ENCODE measurements around the gene CFAP46. TPM values are rescaled to one million over a fixed set of nuclear protein-coding genes. Genes with fewer than 3 reads are reported as not detected.

The CFAP46 gene
- total RNA-seq, 6 experiments from 2014 or later = 0.31 to 1.4 (median 0.32) TPM; not detected in 1

DNA sequence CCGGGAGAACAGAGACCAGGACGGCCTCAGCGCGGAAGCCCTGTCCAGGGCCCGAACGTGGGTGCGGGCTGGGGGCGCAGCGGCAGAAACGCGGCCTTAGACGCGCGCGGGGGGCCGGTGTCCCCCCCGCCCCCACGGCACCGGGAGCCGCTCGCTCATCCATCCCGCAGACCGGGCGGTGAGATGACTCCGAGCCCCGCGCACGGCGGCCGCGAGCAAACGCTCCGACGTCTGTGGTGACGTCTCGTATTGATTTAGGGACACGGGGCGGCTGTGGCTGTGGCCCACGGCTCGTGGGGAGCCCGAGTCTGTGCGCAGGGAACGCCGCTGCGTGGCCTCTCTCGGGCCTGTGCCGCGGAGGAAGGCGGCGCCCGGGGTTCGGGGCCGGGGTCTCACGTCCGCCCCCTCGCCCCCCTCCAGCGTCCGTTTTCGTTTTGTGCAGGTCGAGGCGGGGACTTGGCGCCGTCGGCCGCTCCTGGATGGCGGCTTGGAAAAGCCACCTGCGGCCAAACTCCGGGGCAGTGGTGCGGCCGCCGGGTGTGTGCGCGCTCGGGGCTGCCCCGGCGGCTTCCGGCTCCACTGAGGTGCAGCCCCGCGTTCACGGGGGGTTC is 155.4 kb downstream of the CFAP46 start:
- no peak overlapping the region for H3K27ac Mint-ChIP-seq
- peaks cover 6% of the 10 kb centered on the region for H3K9me3 Mint-ChIP-seq
- TF ChIP-seq, protein P1, sequence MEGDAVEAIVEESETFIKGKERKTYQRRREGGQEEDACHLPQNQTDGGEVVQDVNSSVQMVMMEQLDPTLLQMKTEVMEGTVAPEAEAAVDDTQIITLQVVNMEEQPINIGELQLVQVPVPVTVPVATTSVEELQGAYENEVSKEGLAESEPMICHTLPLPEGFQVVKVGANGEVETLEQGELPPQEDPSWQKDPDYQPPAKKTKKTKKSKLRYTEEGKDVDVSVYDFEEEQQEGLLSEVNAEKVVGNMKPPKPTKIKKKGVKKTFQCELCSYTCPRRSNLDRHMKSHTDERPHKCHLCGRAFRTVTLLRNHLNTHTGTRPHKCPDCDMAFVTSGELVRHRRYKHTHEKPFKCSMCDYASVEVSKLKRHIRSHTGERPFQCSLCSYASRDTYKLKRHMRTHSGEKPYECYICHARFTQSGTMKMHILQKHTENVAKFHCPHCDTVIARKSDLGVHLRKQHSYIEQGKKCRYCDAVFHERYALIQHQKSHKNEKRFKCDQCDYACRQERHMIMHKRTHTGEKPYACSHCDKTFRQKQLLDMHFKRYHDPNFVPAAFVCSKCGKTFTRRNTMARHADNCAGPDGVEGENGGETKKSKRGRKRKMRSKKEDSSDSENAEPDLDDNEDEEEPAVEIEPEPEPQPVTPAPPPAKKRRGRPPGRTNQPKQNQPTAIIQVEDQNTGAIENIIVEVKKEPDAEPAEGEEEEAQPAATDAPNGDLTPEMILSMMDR (IDR thresholded peaks at IDR 0.05) = no peak
- H3K27me3 Mint-ChIP-seq (ENCODE audit: insufficient read depth) = peaks cover 20% of the 10 kb centered on the region
- H3K36me3 Mint-ChIP-seq (ENCODE audit: low read depth) = peaks cover 13% of the 10 kb centered on the region
- H3K4me3 Mint-ChIP-seq = no peak overlapping the region
- DNase-seq = no peak
- no peaks in the 10 kb centered on the region for H3K4me1 Mint-ChIP-seq (ENCODE audit: low read depth)

DNA sequence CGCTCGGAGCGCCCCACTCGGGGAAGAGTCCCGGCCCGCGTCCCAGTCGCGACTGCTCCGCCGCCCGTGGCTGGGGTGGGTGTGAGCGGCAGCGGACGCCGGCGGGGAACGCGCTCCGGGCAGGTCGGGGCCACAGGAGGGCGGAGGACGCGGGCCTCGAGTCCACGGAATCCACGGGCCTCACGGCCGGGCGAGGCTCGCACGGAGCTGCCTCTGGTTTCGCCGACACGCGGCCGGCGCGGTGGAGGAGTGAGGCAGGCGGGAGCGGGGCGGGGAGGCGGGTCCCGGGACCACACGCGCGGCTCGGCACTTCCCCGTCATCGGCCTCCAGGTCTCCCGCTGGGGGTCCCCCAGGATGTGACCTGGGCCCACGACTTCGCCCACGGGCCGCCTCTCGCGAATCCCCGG is 155.9 kb downstream of the CFAP46 start:
- no peak overlapping the region for H3K4me3 Mint-ChIP-seq
- H3K4me1 Mint-ChIP-seq (ENCODE audit: low read depth) = no peaks in the 10 kb centered on the region
- peaks cover 17% of the 10 kb centered on the region for H3K36me3 Mint-ChIP-seq (ENCODE audit: low read depth)
- no peak overlapping the region for H3K27ac Mint-ChIP-seq
- H3K27me3 Mint-ChIP-seq (ENCODE audit: insufficient read depth) = peaks cover 24% of the 10 kb centered on the region
- TF ChIP-seq, protein P1 (IDR thresholded peaks at IDR 0.05) = no peak
- peaks cover 6% of the 10 kb centered on the region for H3K9me3 Mint-ChIP-seq
- DNase-seq = no peak

DNA sequence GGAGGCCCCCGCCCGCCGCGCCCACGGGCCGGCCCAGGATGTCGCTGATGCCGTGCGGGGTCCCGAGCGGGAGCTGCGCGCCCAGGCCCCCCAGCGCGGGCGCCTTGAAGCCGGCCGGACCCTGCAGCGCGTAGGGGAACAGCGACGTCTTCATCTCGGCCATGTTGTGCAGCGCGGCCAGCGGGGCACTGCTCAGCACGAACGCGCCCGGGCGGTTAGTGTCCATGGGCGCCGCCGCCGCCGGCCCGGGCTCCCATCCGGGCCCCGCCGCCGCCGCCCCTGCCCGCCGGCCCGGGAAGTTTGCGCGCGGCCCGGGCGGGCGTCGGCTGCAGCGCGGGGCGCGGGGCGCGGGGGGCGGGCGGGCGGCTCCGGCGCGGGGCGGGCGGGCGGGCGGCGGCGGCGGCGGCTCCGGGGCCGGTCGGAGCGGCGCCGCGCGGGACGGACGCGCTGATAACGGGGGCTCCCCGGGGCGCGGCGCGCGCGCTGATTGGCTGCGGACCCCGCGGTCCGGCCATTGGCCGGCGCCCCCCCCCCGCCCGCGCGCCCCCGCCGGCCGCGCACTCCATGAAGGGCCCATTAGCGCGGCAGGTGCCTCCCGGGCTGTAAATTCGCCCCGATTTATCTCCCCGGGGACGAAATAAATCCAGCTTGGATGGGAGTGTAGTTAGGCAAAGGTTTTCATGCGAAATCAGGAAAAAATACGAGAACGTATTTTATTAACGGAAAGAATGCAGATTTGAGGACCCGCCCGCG is 156.5 kb downstream of the CFAP46 start, which contains the start of gene NKX6-2:
NKX6-2 (minus strand) TSS at position 425 of the 753 bp plus-strand sequence; CDS start at position 226, 199 bp downstream.
- no peak for DNase-seq
- Mint-ChIP-seq H3K9me3 (peaks cover 6% of the 10 kb centered on the region), H3K4me3 (no peak within 1 kb of the TSS), H3K27ac (no peak within 1 kb of the TSS), H3K4me1 (ENCODE audit: low read depth) (no peaks in the 10 kb centered on the region), H3K27me3 (ENCODE audit: insufficient read depth) (peaks cover 24% of the 10 kb centered on the region), H3K36me3 (ENCODE audit: low read depth) (peaks cover 17% of the 10 kb centered on the region)
- TF ChIP-seq, protein P1 (IDR thresholded peaks at IDR 0.05) = no peak

DNA sequence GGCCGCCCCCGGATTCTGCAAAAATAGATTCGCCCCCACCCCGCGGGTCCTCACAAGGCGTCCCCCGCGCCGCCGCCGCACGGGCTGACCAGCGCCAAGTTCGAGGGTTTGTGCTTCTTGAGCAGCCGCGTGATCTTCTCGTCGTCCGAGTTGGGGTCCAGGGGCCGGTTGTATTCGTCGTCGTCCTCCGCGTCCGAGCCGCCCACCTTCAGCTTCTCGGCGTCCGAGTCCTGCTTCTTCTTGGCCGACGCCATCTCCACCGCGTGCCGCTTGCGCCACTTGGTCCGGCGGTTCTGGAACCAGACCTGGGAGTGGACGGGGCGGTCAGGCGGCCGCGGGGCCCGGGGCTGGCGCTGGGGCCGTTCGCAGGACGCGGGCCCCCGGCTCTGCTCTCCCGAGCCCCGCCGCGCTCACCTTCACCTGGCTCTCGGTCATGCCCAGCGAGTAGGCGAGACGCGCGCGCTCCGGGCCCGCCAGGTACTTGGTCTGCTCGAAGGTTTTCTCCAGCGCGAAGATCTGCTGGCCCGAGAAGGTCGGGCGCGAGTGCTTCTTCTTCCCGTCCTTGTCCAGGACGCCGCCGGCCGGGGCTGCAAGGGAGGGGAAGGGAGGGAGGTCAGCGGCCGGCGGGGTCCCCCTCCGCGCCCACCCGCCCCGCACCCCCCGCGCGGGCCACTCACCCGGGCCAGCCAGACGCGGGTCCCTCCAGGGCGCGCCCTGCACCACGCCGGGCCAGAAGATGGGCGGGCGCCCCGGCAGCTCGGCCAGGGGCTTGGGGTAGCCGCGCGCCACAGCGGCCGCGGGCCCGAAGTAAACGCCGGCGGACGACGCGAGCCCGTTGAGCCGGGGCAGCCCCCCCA is 157.3 kb downstream of the CFAP46 start:
- TF ChIP-seq, protein P1 (IDR thresholded peaks at IDR 0.05) = no peak
- DNase-seq = no peak
- Mint-ChIP-seq H3K4me3 (no peak overlapping the region), H3K27me3 (ENCODE audit: insufficient read depth) (peaks cover 22% of the 10 kb centered on the region), H3K36me3 (ENCODE audit: low read depth) (peaks cover 17% of the 10 kb centered on the region), H3K4me1 (ENCODE audit: low read depth) (no peaks in the 10 kb centered on the region), H3K27ac (no peak overlapping the region), H3K9me3 (peaks cover 6% of the 10 kb centered on the region)

Measured in HFFc6 (cell line).